ENCODE data around the gene CHD2.
"Not testable (repeated sequence)": the region's sequence is repeated elsewhere in the genome, so short reads cannot be mapped to it uniquely, and the experiment has no call there.

The CHD2 gene

DNA sequence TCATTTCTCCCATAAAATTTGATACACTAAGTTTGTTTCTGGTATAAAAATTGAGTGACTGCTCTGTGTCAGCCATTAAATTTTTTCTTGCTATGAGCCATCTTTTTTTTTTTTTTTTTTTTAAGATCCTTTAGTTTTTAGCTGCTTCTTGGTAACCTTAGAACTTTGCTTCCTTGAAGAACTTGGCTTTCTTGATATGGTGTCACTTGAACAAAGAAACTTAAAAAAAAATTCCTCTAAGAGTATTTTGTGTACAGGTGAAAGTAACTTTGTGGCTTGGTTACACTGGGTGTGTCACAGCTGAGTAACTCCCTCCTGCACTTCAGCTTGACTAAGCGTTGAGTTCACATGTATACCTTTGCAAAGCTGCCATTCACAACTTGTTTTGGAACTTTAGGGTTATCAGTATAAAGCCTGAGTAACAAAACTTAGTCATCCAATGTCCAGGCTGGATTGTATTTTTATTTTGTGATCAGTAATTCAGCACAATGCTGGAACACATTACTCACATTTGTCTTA is 6.5 kb downstream of the CHD2 start:
- no peak for DNase-seq

DNA sequence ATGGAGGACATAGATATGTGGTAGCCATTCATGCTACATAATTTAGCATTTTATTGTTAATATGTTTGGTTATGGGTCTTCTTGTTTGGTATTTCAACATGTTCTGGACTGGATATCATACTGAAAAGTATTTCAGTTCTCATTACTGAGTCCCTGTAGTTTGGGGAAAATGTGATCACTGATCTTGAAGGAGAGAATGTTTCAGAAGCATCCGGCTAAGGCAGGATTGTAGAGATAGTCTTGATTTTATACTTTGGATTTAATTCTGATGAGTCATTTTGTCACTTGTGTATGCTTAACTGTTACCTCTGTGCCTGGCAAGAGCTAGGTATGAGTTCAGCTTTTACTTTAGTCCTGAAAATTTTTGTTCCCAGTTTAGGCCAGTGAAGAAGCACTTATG is 7.1 kb downstream of the CHD2 start:
- no peak for DNase-seq

DNA sequence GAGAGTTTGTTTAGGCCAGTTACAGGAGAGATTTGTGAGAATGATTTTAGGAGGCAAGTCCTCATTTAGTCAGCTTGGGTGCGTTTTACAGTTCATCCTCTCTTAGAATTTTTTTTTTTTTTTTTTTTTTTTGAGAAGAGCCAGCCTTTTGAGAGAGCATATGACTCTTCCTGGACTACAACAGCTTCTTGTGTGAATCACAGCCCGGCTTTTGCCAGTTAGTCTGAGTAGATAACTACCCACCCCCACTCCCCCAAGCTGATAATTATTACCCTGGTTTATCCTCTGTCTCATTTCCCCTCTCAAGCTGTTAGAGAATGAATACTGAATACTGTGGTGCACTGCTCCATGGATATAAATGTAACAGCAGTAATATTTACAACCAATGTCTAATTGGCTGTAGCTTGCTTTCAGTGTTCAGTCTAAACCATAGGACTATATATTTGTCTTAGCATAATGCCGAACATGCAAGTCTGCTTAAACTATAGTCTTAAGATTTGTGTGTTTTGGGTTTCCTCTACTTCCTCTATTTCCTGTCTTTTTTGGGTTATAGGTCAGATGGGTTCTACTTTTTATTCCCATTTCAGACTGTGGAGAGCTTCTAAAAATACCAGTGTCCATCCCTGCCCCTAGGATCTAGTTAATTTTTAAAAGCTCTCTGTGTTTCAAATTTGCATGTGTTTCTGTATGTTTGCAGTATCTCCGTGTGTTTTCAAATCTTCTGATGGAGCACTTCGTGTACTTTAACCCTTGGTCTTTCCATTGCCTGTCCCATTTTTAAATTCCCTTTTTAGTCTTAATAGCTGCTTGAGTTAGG is 8.0 kb downstream of the CHD2 start:
- no peak for DNase-seq

GRCh38 chr15:92908713-92909057 is 8.6 kb downstream of the CHD2 start:
- DNase-seq, result no peak

GRCh38 chr15:92909136-92909781 is 9.1 kb downstream of the CHD2 start:
- DNase-seq, result no peak

DNA sequence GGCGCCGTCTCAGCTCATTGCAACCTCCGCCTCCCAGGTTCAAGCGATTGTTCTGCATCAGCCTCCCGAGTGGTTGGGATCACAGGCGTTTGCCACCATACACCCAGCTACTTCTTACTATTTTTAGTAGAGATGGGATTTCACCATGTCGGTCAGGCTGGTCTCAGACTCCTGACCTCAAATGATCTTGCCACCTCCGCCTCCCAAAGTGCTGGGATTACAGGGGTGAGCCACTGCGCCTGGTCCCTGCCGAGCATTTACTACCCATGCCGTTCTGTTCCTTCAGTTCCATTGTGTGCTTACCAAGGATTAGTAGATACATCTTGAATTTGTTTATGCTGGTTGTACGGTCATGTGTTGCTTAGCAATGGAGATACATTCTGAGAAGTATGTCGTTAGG is 10.3 kb downstream of the CHD2 start:
- no peak for DNase-seq

DNA sequence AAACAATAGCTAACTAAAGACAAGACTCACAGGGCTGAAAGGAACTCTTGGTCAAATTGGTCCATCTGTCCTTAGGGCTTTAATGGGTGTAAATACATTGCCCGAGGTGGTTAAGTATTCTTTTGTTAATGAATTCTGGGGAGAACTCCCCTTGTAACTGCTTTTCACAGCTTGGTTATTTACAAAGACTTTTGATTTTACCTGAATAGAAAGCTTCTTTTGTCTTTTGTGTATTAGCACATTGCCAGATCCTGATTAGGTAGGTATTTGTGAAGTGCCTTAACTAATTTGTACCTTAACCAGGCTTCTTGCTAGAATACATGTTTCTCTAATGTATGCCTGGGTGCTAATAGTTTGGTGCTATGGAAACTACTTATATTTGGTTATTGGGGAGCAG is 14.0 kb downstream of the CHD2 start:
- DNase-seq, result no peak

GRCh38 chr15:92914768-92915221 is 14.7 kb downstream of the CHD2 start:
- no peak for DNase-seq

- DNase-seq, result no peak
Measured at GRCh38 chr15:92915766-92916435, 15.8 kb downstream of the CHD2 start.

- DNase-seq, result peak; percentile 87
Measured at GRCh38 chr15:92917598-92918407, 17.7 kb downstream of the CHD2 start.

DNA sequence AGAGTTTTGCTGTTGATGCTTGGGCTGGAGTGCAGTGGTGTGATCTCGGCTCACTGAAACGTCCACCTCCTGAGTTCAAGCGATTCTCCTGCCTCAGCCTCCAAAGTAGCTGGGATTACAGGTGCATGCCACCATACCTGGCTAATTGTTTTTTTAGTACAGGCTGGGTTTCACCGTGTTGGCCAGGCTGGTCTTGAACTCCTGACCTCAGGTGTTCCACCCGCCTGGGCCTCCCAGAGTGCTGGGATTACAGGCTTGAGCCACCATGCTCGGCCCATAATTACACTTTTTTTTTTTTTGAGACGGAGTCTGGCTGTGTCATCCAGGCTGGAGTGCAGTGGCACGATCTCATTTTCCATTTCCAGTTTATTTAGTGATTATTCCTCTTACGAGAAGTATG is 18.8 kb downstream of the CHD2 start:
- not testable (repeated sequence) for DNase-seq

DNA sequence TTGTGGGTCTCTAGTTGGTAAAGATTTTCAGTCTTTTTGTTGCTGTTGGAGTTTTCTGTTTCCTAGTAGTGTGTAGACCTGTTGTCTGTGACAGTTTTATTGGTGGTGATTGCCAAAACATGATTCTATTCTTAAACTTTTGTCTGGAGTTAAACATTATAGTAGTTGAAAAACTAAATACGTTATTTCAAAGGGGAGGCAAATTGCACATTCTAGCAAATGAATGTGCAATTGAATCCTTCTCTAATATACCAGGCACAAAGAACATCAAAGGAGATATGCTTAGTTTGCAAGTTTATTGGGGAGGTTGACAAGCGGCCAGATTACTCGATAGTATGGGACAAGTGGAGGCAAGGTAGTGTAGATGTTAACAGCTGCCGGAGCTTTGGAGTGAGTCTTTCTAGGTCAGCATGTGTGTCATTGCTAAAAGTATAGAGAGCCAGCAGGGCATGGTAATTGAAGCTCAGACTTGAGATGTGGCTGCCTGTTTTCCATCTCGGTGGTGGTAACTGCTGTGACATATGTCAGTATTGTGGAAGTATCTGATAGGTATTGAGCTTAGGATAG is 20.6 kb downstream of the CHD2 start:
- DNase-seq, result no peak

DNA sequence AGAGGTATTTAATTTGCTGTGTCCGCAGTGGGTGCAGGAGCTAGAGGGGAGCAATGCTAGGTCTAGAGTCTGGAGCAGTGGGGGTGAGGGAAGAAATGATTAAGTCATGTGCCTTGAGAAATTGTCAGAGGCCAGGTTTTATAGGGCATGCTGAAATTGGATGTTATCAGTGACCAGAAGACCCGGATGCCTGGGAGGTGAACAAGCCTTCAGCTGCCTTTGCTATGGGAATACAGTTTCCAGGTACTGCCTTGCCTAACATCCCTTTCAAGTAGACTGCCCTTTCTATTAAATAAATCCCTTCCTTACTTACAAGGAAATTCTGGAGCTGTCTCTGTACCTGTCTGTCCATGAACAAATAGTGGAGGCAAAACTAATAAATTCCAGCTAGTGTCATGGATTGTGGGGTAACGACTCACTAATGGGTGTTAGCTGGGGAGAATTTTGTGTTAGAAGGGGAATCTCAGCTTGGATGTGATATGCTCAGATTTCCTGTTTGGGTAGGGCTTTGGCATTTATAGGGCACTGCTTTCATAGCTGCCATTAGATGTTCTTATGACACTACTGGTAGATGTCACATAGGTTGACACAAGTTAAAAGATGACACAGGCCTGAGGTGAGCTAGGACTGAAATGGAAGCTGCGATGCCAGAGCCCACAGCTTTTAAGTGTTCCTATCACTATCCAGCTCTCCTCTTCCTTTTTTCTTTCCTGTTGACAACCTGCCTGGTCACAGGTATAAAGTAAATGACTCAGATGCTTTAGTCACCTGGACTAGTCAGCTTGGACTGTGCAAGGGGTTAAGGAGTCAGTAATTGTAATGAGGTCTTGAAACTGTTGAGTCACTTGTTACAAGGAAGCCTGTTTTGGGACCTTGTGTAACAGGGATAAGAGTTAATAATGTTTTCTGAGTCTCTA is 21.3 kb downstream of the CHD2 start:
- DNase-seq, result no peak

DNA sequence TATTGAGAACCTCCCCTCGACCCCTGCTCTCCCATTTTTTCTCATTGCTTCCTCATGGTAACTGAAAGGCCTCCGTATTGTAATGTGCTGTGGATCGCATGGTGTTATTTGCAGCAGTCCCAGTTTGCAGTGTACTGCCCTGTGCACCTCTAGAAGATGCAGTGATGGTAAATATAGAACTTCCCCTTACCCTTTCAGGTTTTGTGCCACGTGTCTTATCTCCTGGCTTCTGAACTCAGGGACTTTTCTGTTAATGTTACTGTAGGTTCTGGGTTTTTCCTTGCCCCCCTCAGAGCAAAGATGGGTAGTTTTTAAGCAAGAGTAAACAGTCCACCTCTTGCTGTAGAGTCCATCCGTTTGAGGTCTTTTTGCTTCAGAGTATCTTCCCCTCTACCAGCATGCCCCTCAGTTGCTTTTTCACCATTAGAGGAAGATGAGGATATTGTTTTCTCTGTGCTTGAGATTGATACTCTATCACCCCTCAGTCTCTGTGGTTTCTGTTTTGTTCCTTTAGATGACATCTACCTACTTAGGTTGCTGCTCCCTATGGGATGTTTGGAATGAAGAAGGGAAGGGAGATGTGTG is 22.4 kb downstream of the CHD2 start:
- DNase-seq, result no peak

DNA sequence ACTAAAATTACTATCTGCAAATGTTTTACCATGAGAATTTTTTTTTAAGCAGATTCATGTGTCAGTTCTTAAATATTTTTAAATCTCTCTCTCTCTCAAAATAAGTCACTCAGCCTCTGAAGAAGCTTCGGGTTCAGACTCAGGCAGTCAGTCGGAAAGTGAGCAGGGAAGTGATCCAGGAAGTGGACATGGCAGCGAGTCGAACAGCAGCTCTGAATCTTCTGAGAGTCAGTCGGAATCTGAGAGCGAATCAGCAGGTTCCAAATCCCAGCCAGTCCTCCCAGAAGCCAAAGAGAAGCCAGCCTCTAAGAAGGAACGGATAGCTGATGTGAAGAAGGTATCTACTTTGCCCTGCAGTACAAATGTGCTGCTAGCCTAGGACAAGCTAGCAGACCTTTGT is 24.1 kb downstream of the CHD2 start:
- DNase-seq, result no peak

DNA sequence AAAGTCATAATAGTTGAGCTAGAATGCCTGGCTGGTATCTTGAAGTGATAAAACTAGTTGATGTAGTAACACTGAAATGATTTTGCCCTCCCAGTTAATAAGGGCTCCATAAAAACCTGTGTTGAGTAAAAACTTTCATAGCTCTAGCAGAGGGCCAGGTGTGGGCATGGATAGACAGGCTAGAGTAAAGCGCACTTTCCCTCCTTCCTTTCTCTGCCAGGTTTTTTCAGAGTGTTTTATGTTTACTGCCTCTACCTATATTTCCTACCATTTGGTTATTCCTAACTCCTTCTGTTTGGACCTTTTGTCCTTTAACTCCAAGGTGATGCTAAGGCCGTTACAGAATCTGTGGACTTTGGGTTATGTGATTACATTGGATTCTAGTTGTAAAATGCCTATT is 25.3 kb downstream of the CHD2 start:
- DNase-seq, result no peak

- DNase-seq, result no peak
Measured at GRCh38 chr15:92928225-92928750, 28.2 kb downstream of the CHD2 start.

DNA sequence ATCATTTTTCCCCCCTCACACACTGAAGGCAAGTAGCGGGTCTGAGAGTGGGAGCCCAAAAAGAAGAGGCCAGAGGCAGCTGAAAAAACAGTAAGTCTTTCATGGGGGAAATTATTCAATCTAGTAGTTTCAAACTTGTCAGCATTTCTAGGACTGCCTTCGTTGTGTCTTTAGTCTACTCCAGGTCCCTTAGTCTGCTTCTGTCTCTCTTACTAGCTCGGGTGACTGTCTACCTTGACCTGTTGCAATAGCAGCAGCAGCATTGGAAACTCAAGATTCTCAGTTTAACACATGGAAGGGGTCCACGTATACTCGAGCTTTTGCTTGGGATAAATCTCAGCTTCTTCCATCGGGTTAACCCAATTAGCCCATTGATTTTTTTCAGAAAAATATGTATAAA is 28.9 kb downstream of the CHD2 start:
- no peak for DNase-seq

- no peak for DNase-seq
Measured at GRCh38 chr15:92930054-92930621, 30.0 kb downstream of the CHD2 start.

- no peak for DNase-seq
Measured at GRCh38 chr15:92930776-92931175, 30.7 kb downstream of the CHD2 start.

Measured in retina (tissue), 1 donor.